Ramos (cell line): ENCODE data around the gene LIPG.
"Not testable (repeated sequence)": the region's sequence is repeated elsewhere in the genome, so short reads cannot be mapped to it uniquely, and the experiment has no call there.

ENCODE experiments used
- in situ Hi-C: fragments of 300-500 bp; cut with MboI; formaldehyde crosslinking; loops from one replicate; pipeline ENCODE4 v1.14.3; 2022; ENCODE audit warnings: low sequenced_read_pairs; ENCODE audit not compliant: unreplicated experiment

Gene LIPG

GRCh38 chr18:49561289-49562193, at the start of gene LIPG:
Gene LIPG, plus strand, starts transcription at chr18:49562057. Its CDS starts 252 bp downstream, at chr18:49562309.
- in situ Hi-C loops: no loop called here

GRCh38 chr18:49512876-49513275, 49.0 kb upstream of the LIPG start:
- in situ Hi-C loops: loop anchor here (5.0 kb wide), 1 partner anchor 344 kb away; no protein-coding TSS in a partner anchor

- in situ Hi-C loops: loop anchor here (5.0 kb wide), 1 partner anchor 343 kb away; no protein-coding TSS in a partner anchor
Observed at GRCh38 chr18:49514577-49514976, 47.3 kb upstream of the LIPG start.

GRCh38 chr18:49515003-49515402, 46.9 kb upstream of the LIPG start:
- in situ Hi-C loops: not testable (repeated sequence)

- in situ Hi-C loops: no loop called here
Observed at GRCh38 chr18:49515516-49515915, 46.3 kb upstream of the LIPG start.

GRCh38 chr18:49517483-49517882, 44.4 kb upstream of the LIPG start:
- in situ Hi-C loops: no loop called here

- in situ Hi-C loops: no loop called here
Observed at GRCh38 chr18:49519101-49519971, 42.5 kb upstream of the LIPG start.

GRCh38 chr18:49520661-49521145, 41.2 kb upstream of the LIPG start:
- in situ Hi-C loops: no loop called here

- in situ Hi-C loops: no loop called here
Observed at GRCh38 chr18:49521216-49521835, 40.5 kb upstream of the LIPG start.

- in situ Hi-C loops: not testable (repeated sequence)
Observed at GRCh38 chr18:49523580-49524093, 38.2 kb upstream of the LIPG start.

- in situ Hi-C loops: no loop called here
Observed at GRCh38 chr18:49524349-49524748, 37.5 kb upstream of the LIPG start.

- in situ Hi-C loops: no loop called here
Observed at GRCh38 chr18:49524951-49525350, 36.9 kb upstream of the LIPG start.

GRCh38 chr18:49525981-49526380, 35.9 kb upstream of the LIPG start:
- in situ Hi-C loops: no loop called here

GRCh38 chr18:49527631-49528327, 34.1 kb upstream of the LIPG start:
- in situ Hi-C loops: no loop called here

- in situ Hi-C loops: no loop called here
Observed at GRCh38 chr18:49529596-49529995, 32.3 kb upstream of the LIPG start.

- in situ Hi-C loops: no loop called here
Observed at GRCh38 chr18:49531678-49532153, 30.1 kb upstream of the LIPG start.

- in situ Hi-C loops: no loop called here
Observed at GRCh38 chr18:49534846-49535601, 26.8 kb upstream of the LIPG start.

- in situ Hi-C loops: no loop called here
Observed at GRCh38 chr18:49537232-49537896, 24.5 kb upstream of the LIPG start.
